Neural progenitor cell (in vitro differentiated cells): Measurements from ENCODE around the gene NXPH2. TPM values are rescaled to one million over a fixed set of nuclear protein-coding genes. Genes with fewer than 3 reads are reported as not detected.

Experiments used
- DNase-seq: peaks from one replicate; pipeline ENCODE4 v3.0.0-alpha.2; 2016; ENCODE audit warnings: low spot score
- H2AFZ ChIP-seq: fragments of 200-600 bp; sonication (generic); replicated peaks from 2 replicates; pipeline ENCODE4 v1.6.1; 2016; ENCODE audit warnings: antibody characterized with exemption
- H3F3A ChIP-seq: fragments of 200-600 bp; sonication (generic); 2 replicates; pipeline ENCODE4 v1.6.1; 2016; ENCODE audit warnings: antibody characterized with exemption, low read depth
- H3K27ac ChIP-seq: fragments of 200-600 bp; sonication (generic); 2 replicates; pipeline ENCODE4 v1.5.1; 2016; ENCODE audit warnings: mild to moderate bottlenecking
- H3K27me3 ChIP-seq: fragments of 200-600 bp; sonication (generic); 2 replicates; pipeline ENCODE4 v1.6.1; 2016; ENCODE audit warnings: mild to moderate bottlenecking, moderate library complexity
- H3K36me3 ChIP-seq: fragments of 200-600 bp; sonication (generic); 2 replicates; pipeline ENCODE4 v1.5.1; 2016
- H3K4me1 ChIP-seq: fragments of 200-600 bp; sonication (generic); 2 replicates; pipeline ENCODE4 v1.6.1; 2016; ENCODE audit warnings: mixed run types
- H3K4me2 ChIP-seq: fragments of 200-600 bp; sonication (generic); 2 replicates; pipeline ENCODE4 v1.6.1; 2016
- H3K4me3 ChIP-seq: fragments of 200-600 bp; sonication (generic); 2 replicates; pipeline ENCODE4 v1.5.1; 2016
- H3K79me2 ChIP-seq: fragments of 200-600 bp; sonication (generic); 2 replicates; pipeline ENCODE4 v1.6.1; 2016; ENCODE audit warnings: low read depth
- H3K9ac ChIP-seq: fragments of 200-600 bp; sonication (generic); 2 replicates; pipeline ENCODE4 v1.6.1; 2016
- H3K9me3 ChIP-seq: fragments of 200-600 bp; sonication (generic); 2 replicates; pipeline ENCODE4 v1.5.1; 2016; ENCODE audit warnings: low read depth
- H4K20me1 ChIP-seq: fragments of 200-600 bp; sonication (generic); 2 replicates; pipeline ENCODE4 v1.6.1; 2016; ENCODE audit warnings: low read depth
- H3K27ac Mint-ChIP-seq: 3 replicates; pipeline ENCODE4 v1.8.0; 2021; ENCODE audit warnings: mixed read lengths
- H3K27me3 Mint-ChIP-seq: 2 replicates; pipeline ENCODE4 v1.8.0; 2022; ENCODE audit warnings: low read depth, mild to moderate bottlenecking, inconsistent platforms, moderate library complexity, mixed read lengths; ENCODE audit not compliant: insufficient read depth
- H3K36me3 Mint-ChIP-seq: 3 replicates; pipeline ENCODE4 v1.8.0; 2021; ENCODE audit warnings: mixed read lengths
- H3K4me1 Mint-ChIP-seq: 3 replicates; pipeline ENCODE4 v1.8.0; 2021; ENCODE audit warnings: mixed read lengths
- H3K4me3 Mint-ChIP-seq: 3 replicates; pipeline ENCODE4 v1.8.0; 2021; ENCODE audit warnings: mild to moderate bottlenecking, moderate library complexity, mixed read lengths
- H3K9me3 Mint-ChIP-seq: 3 replicates; pipeline ENCODE4 v1.8.0; 2020; ENCODE audit warnings: mixed read lengths
- EZH2 ChIP-seq: fragments of 200-600 bp; sonication (generic); IDR thresholded peaks from 2 replicates; pipeline ENCODE4 v1.6.1; 2017; ENCODE audit warnings: antibody characterized with exemption, mild to moderate bottlenecking, moderate library complexity
- EZH2phosphoT487 ChIP-seq: fragments of 200-600 bp; sonication (generic); IDR thresholded peaks from 2 replicates; pipeline ENCODE4 v1.6.1; 2017; ENCODE audit warnings: antibody characterized with exemption
- total RNA-seq: library from RNA; depleted of rRNA; stranded (reverse); fragments of >200 nt; gene quantifications from 2 replicates; pipeline ENCODE4 v1.2.3, GENCODE V29; 2015; ENCODE audit warnings: low replicate concordance
- TF ChIP-seq, protein P1 (sequence below): fragments of 200-600 bp; sonication (generic); IDR thresholded peaks from 2 replicates; pipeline ENCODE4 v1.5.1; 2017; ENCODE audit warnings: antibody characterized with exemption, mild to moderate bottlenecking

Gene NXPH2
- total RNA-seq, 1 donor from 2014 or later: 4.3 TPM

DNA sequence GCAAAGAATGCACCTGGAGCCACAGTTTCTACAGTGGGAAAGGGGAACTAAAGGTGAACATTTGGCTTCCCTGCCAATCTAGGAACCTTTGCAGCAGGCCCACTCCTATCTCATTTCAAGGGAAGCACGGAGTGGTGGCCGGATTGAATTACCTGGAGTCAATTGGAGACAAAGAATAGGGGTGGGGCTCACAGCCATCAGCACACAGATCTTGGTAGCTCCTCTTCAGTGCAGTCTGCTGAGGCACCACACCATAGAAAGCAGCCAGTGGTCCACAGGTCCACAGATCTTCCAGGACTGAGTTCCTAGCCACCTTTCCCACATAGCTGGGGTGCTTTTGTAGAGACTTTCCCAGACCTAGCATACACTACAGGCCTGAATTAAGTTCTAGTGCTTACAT, 43.5 kb upstream of the NXPH2 start:
- H3K27me3 Mint-ChIP-seq: no peaks in the 10 kb centered on the region
- H3K27ac Mint-ChIP-seq: no peak overlapping the region
- TF ChIP-seq EZH2phosphoT487 (no peak), EZH2 (no peak)
- TF ChIP-seq, protein P1, sequence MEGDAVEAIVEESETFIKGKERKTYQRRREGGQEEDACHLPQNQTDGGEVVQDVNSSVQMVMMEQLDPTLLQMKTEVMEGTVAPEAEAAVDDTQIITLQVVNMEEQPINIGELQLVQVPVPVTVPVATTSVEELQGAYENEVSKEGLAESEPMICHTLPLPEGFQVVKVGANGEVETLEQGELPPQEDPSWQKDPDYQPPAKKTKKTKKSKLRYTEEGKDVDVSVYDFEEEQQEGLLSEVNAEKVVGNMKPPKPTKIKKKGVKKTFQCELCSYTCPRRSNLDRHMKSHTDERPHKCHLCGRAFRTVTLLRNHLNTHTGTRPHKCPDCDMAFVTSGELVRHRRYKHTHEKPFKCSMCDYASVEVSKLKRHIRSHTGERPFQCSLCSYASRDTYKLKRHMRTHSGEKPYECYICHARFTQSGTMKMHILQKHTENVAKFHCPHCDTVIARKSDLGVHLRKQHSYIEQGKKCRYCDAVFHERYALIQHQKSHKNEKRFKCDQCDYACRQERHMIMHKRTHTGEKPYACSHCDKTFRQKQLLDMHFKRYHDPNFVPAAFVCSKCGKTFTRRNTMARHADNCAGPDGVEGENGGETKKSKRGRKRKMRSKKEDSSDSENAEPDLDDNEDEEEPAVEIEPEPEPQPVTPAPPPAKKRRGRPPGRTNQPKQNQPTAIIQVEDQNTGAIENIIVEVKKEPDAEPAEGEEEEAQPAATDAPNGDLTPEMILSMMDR: no peak
- no peaks in the 10 kb centered on the region for H3F3A ChIP-seq
- H3K4me3 Mint-ChIP-seq: no peak overlapping the region
- no peaks in the 10 kb centered on the region for H3K36me3 ChIP-seq
- no peak overlapping the region for H3K4me3 ChIP-seq
- no peaks in the 10 kb centered on the region for H3K36me3 Mint-ChIP-seq
- DNase-seq: no peak
- H3K4me2 ChIP-seq: no peak overlapping the region
- no peak overlapping the region for H3K27ac ChIP-seq
- H3K9me3 ChIP-seq: no peaks in the 10 kb centered on the region
- H3K27me3 ChIP-seq: no peaks in the 10 kb centered on the region
- no peaks in the 10 kb centered on the region for H3K4me1 ChIP-seq
- H3K79me2 ChIP-seq: no peaks in the 10 kb centered on the region
- H2AFZ ChIP-seq: peak overlapping the region; percentile 77
- no peaks in the 10 kb centered on the region for H3K4me1 Mint-ChIP-seq
- H4K20me1 ChIP-seq: no peaks in the 10 kb centered on the region
- no peak overlapping the region for H3K9ac ChIP-seq
- no peaks in the 10 kb centered on the region for H3K9me3 Mint-ChIP-seq

DNA sequence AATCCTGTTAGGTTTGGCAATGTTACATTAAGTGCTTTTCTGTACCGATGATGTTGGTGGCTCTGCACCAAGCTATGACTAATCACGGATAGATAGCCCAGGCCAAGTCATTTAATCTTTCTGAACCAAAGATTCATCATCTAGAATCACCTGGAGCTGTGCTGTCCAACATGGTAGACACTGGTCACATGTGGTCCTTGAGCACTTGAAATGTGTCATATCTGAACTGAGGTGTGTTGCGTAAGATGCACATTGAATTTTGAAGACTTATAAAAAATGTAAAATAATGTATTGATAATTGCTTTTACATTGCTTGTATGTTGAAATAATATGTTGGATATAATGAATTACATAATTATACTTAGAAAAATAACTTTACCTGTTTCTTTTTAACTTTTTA, 39.8 kb upstream of the NXPH2 start:
- Histone ChIP-seq H3K27me3 (no peaks in the 10 kb centered on the region), H3K79me2 (no peaks in the 10 kb centered on the region), H3K4me1 (no peaks in the 10 kb centered on the region), H3K27ac (no peak overlapping the region), H4K20me1 (no peaks in the 10 kb centered on the region), H3K4me2 (no peak overlapping the region), H3K4me3 (no peak overlapping the region), H3F3A (no peaks in the 10 kb centered on the region), H2AFZ (no peak overlapping the region), H3K9ac (no peak overlapping the region), H3K9me3 (no peaks in the 10 kb centered on the region), H3K36me3 (no peaks in the 10 kb centered on the region)
- Mint-ChIP-seq H3K27me3 (no peaks in the 10 kb centered on the region), H3K9me3 (no peaks in the 10 kb centered on the region), H3K27ac (no peak overlapping the region), H3K36me3 (no peaks in the 10 kb centered on the region), H3K4me1 (no peaks in the 10 kb centered on the region), H3K4me3 (no peak overlapping the region)
- no peak for TF ChIP-seq EZH2
- TF ChIP-seq, protein P1: no peak
- TF ChIP-seq EZH2phosphoT487: no peak
- no peak for DNase-seq

DNA sequence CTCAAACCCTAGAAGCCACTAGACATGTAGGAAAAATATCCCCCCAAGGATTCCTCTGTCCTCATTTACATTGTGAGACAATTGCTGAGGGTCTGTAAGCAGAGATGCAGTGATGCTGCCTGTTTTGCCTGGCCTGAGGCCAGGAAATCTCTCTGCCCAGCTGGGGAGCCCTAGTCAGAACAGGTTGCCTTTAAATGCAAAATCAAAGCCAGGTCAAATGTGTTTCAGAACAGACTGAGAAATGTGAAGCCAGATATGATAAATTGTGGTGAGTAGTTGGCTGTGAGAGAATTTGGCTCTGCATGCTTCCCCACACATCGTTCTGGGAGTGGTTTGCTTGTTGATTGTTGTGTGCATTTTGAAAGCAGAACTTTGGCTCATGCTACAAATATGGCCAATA, 38.4 kb upstream of the NXPH2 start:
- Mint-ChIP-seq H3K36me3 (no peaks in the 10 kb centered on the region), H3K4me3 (no peak overlapping the region), H3K4me1 (no peaks in the 10 kb centered on the region), H3K9me3 (no peaks in the 10 kb centered on the region), H3K27ac (no peak overlapping the region), H3K27me3 (no peaks in the 10 kb centered on the region)
- Histone ChIP-seq H3K36me3 (no peaks in the 10 kb centered on the region), H3K4me2 (no peak overlapping the region), H3K27ac (no peak overlapping the region), H3F3A (no peaks in the 10 kb centered on the region), H3K9me3 (no peaks in the 10 kb centered on the region), H3K4me1 (no peaks in the 10 kb centered on the region), H3K27me3 (no peaks in the 10 kb centered on the region), H3K4me3 (no peak overlapping the region), H2AFZ (no peak overlapping the region), H3K9ac (no peak overlapping the region), H3K79me2 (no peaks in the 10 kb centered on the region), H4K20me1 (no peaks in the 10 kb centered on the region)
- TF ChIP-seq, protein P1: no peak
- TF ChIP-seq EZH2phosphoT487 (no peak), EZH2 (no peak)
- no peak for DNase-seq
